Natural killer cell (primary cell): ENCODE data around the gene GNG7. TPM values are rescaled to one million over a fixed set of nuclear protein-coding genes. Genes with fewer than 3 reads are reported as not detected.

ENCODE experiments used
- ATAC-seq, 3 donors: fragments of 150-1000 bp in 2 of 3; fragments of 200-7000 bp in 1 of 3; cut with Tn5 transposase; 1 replicate in 1 of 3; 2 replicates in 2 of 3; pipeline ENCODE4 v1.10.0; 2021; ENCODE audit warnings: mild to moderate bottlenecking in 2 of 3, moderate library complexity in 2 of 3
- DNase-seq, 2 donors: peaks; one replicate each; pipeline versions ENCODE4 v3.0.0 to v3.0.0-alpha.2; 2013 to 2021; ENCODE audit warnings: mixed read lengths in 1 of 2
- H3K27ac ChIP-seq: one replicate; pipeline ENCODE4 v1.5.1; 2013; ENCODE audit warnings: mild to moderate bottlenecking, low read length
- H3K27me3 ChIP-seq: one replicate; pipeline ENCODE4 v1.6.1; 2013; ENCODE audit warnings: low read length; ENCODE audit not compliant: control insufficient read depth, insufficient read depth
- H3K36me3 ChIP-seq: one replicate; pipeline ENCODE4 v1.6.1; 2013; ENCODE audit warnings: low read length; ENCODE audit not compliant: control insufficient read depth, insufficient read depth
- H3K4me1 ChIP-seq: one replicate; pipeline ENCODE4 v1.6.1; 2013; ENCODE audit warnings: low read length; ENCODE audit not compliant: control insufficient read depth, insufficient read depth
- H3K4me3 ChIP-seq: one replicate; pipeline ENCODE4 v1.5.1; 2013; ENCODE audit warnings: low read length
- H3K9me3 ChIP-seq: one replicate; pipeline ENCODE4 v1.6.1; 2013; ENCODE audit warnings: low read length; ENCODE audit not compliant: control insufficient read depth, insufficient read depth
- H3K27ac Mint-ChIP-seq, 2 donors: one replicate each; pipeline ENCODE4 v1.8.0; 2022; ENCODE audit warnings: mild to moderate bottlenecking in 2 of 2, mixed read lengths in 2 of 2, moderate library complexity in 1 of 2
- H3K27me3 Mint-ChIP-seq, 2 donors: one replicate each; pipeline ENCODE4 v1.8.0; 2022; ENCODE audit warnings: low read depth in 2 of 2, mixed read lengths in 2 of 2
- H3K36me3 Mint-ChIP-seq: one replicate; pipeline ENCODE4 v1.8.0; 2022; ENCODE audit warnings: mixed read lengths
- H3K4me1 Mint-ChIP-seq, 2 donors: one replicate each; pipeline ENCODE4 v1.8.0; 2022; ENCODE audit warnings: mixed read lengths in 2 of 2
- H3K4me3 Mint-ChIP-seq: one replicate; pipeline ENCODE4 v1.8.0; 2022; ENCODE audit warnings: mild to moderate bottlenecking, moderate library complexity, mixed read lengths
- H3K9me3 Mint-ChIP-seq, 2 donors: one replicate each; pipeline ENCODE4 v1.8.0; 2022; ENCODE audit warnings: mixed read lengths in 2 of 2
- WGBS: methylation state at CpG from one replicate; pipeline ENCODE4 v1.1.7; 2013; ENCODE audit warnings: missing lambda C conversion rate; ENCODE audit not compliant: insufficient coverage; 5-methylcytosine and 5-hydroxymethylcytosine counted together
- intact Hi-C: fragments of 100-400 bp; cut with micrococcal nuclease; formaldehyde crosslinking; loops from one replicate; pipeline ENCODE4 v1.14.2; 2022
- total RNA-seq, 4 donors: library from RNA; stranded (reverse); fragments of 120-200 nt in 1 of 4; gene quantifications; one replicate each; pipeline versions ENCODE4 v1.2.3 to v1.2.4, GENCODE V29; 2013 to 2022
- TF ChIP-seq, protein P1 (sequence below): fragments of 200-600 bp; IDR thresholded peaks from one replicate; pipeline ENCODE4 v1.8.0; 2022; ENCODE audit warnings: antibody characterized with exemption

The GNG7 gene
- total RNA-seq, 3 donors from 2014 or later (not counting 1 experiment from before 2014, with no cell fraction given) = 0.75 to 4.8 (median 1.5) TPM

DNA sequence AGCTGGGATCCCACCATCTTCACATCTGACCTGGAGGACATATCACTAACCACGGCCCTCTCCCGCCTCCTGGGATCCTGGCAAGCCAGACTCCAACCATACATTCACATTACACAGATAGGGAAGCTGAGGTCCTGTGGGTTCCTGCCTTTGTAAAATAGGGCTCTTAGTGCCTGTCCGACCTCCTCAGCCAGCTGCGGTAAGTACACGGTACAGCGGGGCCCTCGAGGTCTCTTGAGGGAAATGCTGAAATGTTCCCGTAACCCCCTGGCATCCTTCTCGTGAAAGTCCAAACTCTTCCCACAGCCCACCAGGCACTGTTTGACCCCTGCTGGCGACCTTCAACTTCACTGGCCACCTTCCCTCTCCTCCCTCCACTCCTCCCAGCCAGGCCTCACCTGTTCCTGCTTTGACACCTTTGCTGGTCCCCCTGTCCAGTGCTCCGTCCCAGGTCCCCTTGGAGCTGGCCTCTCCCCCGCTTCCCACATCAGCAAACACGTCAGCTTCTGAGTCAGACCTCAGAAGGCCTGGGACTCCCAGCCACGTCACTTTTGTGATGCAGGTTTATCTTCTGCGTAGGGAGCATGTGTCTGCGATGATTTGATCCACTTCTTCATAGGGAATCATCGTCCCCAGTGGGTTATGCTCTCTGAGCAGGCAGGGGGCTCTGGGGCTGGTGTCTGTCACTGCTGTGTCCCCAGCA, 8.8 kb upstream of the GNG7 start:
- H3K4me3 Mint-ChIP-seq = no peak overlapping the region
- DNase-seq (no peak), ATAC-seq (no peak)
- H3K4me1 Mint-ChIP-seq = peaks cover 0 to 5% of the 10 kb centered on the region in 2 donors
- Histone ChIP-seq H3K4me1 (peaks cover 10% of the 10 kb centered on the region), H3K4me3 (no peak overlapping the region), H3K27me3 (no peaks in the 10 kb centered on the region), H3K9me3 (peaks cover 7% of the 10 kb centered on the region), H3K27ac (peak overlapping the region; percentile 78), H3K36me3 (no peaks in the 10 kb centered on the region)
- TF ChIP-seq, protein P1, sequence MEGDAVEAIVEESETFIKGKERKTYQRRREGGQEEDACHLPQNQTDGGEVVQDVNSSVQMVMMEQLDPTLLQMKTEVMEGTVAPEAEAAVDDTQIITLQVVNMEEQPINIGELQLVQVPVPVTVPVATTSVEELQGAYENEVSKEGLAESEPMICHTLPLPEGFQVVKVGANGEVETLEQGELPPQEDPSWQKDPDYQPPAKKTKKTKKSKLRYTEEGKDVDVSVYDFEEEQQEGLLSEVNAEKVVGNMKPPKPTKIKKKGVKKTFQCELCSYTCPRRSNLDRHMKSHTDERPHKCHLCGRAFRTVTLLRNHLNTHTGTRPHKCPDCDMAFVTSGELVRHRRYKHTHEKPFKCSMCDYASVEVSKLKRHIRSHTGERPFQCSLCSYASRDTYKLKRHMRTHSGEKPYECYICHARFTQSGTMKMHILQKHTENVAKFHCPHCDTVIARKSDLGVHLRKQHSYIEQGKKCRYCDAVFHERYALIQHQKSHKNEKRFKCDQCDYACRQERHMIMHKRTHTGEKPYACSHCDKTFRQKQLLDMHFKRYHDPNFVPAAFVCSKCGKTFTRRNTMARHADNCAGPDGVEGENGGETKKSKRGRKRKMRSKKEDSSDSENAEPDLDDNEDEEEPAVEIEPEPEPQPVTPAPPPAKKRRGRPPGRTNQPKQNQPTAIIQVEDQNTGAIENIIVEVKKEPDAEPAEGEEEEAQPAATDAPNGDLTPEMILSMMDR = no peak
- intact Hi-C loops = no loop called here
- WGBS = 56% methylated on average over 17 of the region's 17 CpGs
- peaks cover 4 to 6% of the 10 kb centered on the region in 2 donors for H3K27me3 Mint-ChIP-seq
- no peak overlapping the region for H3K27ac Mint-ChIP-seq
- H3K36me3 Mint-ChIP-seq = no peaks in the 10 kb centered on the region
- H3K9me3 Mint-ChIP-seq = peaks cover 3 to 8% of the 10 kb centered on the region in 2 donors

DNA sequence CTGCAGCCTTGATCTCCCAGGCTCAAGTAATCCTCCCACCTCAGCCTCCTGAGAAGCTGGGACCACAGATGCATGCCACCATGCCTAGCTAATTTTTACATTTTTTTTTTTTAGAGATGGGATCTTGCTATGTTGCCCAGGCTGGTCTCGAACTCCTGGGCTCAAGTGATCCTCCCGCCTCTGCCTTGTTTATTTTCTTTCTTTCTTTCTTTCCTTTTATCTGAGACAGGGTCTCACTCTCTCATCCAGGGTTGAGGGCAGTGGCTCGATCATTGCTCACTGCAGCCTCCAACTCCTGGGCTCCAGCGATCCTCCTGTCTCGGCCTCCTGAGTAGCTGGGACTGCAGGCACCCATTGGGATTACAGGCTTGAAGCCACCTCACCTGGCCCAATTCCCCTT, 3.8 kb upstream of the GNG7 start:
- H3K27ac Mint-ChIP-seq = no peak overlapping the region

DNA sequence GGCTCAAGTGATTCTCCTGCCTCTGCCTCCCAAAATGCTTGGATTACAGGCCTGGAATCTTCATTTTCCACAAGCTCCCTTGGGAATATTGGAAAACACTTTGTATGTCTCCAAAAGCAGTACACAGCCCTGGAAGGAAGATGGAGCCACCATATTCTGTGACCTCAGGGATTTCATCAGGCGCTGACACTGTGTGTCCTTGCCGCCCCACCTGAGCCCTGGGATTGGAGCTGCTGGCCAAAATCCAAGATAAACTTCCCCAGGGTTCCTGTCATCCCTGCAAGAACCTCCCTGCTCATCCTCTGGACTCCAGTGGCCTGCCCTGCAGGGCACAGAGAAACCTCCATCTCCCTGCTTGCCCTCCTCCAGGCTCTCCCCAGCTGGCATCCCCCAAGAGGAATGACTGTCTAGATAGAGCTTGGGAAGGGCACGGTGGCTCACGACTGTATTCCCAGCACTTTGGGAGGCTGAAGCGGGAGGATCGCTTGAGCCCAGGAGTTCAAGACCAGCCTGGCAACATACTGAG, 1.3 kb upstream of the GNG7 start:
- Mint-ChIP-seq H3K27me3 (peaks cover 0 to 3% of the 10 kb centered on the region in 2 donors), H3K4me3 (peak overlapping the region; percentile 4), H3K27ac (no peak overlapping the region), H3K4me1 (peaks cover 0 to 12% of the 10 kb centered on the region in 2 donors), H3K36me3 (no peaks in the 10 kb centered on the region), H3K9me3 (no peaks in the 10 kb centered on the region)
- 97% methylated on average over 6 of the region's 6 CpGs for WGBS
- Histone ChIP-seq H3K9me3 (no peaks in the 10 kb centered on the region), H3K36me3 (no peaks in the 10 kb centered on the region), H3K4me3 (no peak overlapping the region), H3K27me3 (no peaks in the 10 kb centered on the region), H3K27ac (no peak overlapping the region), H3K4me1 (peaks cover 23% of the 10 kb centered on the region)
- TF ChIP-seq, protein P1 = no peak
- intact Hi-C loops = no loop called here
- ATAC-seq = no peak
- no peak for DNase-seq

More for the DNA sequence above, 3.8 kb upstream of the GNG7 start:
- intact Hi-C loops = no loop called here
- Histone ChIP-seq H3K27ac (no peak overlapping the region), H3K9me3 (no peaks in the 10 kb centered on the region), H3K4me1 (peaks cover 25% of the 10 kb centered on the region), H3K27me3 (no peaks in the 10 kb centered on the region), H3K4me3 (no peak overlapping the region), H3K36me3 (no peaks in the 10 kb centered on the region)
- Mint-ChIP-seq H3K36me3 (no peaks in the 10 kb centered on the region), H3K27me3 (peaks cover under 1 to 3% of the 10 kb centered on the region in 2 donors), H3K4me1 (peaks cover 0 to 7% of the 10 kb centered on the region in 2 donors), H3K4me3 (no peak overlapping the region), H3K9me3 (no peaks in the 10 kb centered on the region)
- TF ChIP-seq, protein P1 = no peak
- DNase-seq (no peak), ATAC-seq (no peak)
- WGBS = 93% methylated on average over 5 of the region's 5 CpGs
